H1 (cell line): Measurements from ENCODE around the gene PRPF18. TPM values are rescaled to one million over a fixed set of nuclear protein-coding genes. Genes with fewer than 3 reads are reported as not detected.

Experiments used
- CTCF ChIA-PET: fragments of 300-600 bp; sonication (Branson Sonifier 250); formaldehyde crosslinking; loops from one replicate; lab custom pipeline; 2021; ENCODE audit not compliant: partially characterized antibody; lab: Charles Lee
- POLR2A ChIA-PET: fragments of 300-600 bp; sonication (Branson Sonifier 250); formaldehyde crosslinking; loops from one replicate; lab custom pipeline; 2021; ENCODE audit warnings: inconsistent platforms; ENCODE audit not compliant: partially characterized antibody; lab: Charles Lee
- DNase-seq, 2 experiments: peaks; one replicate each; pipeline versions ENCODE4 v3.0.0 to v3.0.0-alpha.2; 2010 to 2022; ENCODE audit warnings: low spot score in 2 of 2, low read depth in 1 of 2, mixed read lengths in 1 of 2
- FAIRE-seq: peaks from 2 replicates; lab custom pipeline; 2011; peaks lifted over from hg19 to GRCh38; lab: Jason Lieb, UNC
- H2AFZ ChIP-seq: 2 replicates; pipeline ENCODE4 v1.8.1; 2012; ENCODE audit warnings: low read length, inconsistent platforms
- H2AK5ac ChIP-seq: 2 replicates; pipeline ENCODE4 v1.6.1; 2013; ENCODE audit warnings: low read depth, low read length
- H2BK120ac ChIP-seq: replicated peaks from 2 replicates; pipeline ENCODE3; 2013; ENCODE audit warnings: low read depth, low read length, inconsistent platforms
- H2BK12ac ChIP-seq: 2 replicates; pipeline ENCODE4 v1.6.1; 2013; ENCODE audit warnings: low read depth, low read length
- H2BK15ac ChIP-seq: 2 replicates; pipeline ENCODE4 v1.6.1; 2013; ENCODE audit warnings: low read length
- H2BK20ac ChIP-seq: 2 replicates; pipeline ENCODE4 v1.6.1; 2013; ENCODE audit warnings: low read length
- H2BK5ac ChIP-seq: 2 replicates; pipeline ENCODE4 v1.6.1; 2013; ENCODE audit warnings: low read depth, low read length
- H3K14ac ChIP-seq: 2 replicates; pipeline ENCODE4 v1.6.1; 2013; ENCODE audit warnings: inconsistent platforms; ENCODE audit not compliant: insufficient read length
- H3K18ac ChIP-seq: 2 replicates; pipeline ENCODE4 v1.6.1; 2013; ENCODE audit warnings: low read length; ENCODE audit errors: extremely low read depth
- H3K23ac ChIP-seq: 2 replicates; pipeline ENCODE4 v1.6.1; 2013; ENCODE audit warnings: inconsistent platforms; ENCODE audit not compliant: insufficient read length
- H3K23me2 ChIP-seq: 2 replicates; pipeline ENCODE4 v1.6.1; 2013; ENCODE audit warnings: low read depth, low read length
- H3K27ac ChIP-seq: 2 replicates; pipeline ENCODE4 v1.6.1; 2011; ENCODE audit warnings: low read depth, low read length, inconsistent platforms
- H3K27me3 ChIP-seq, 4 experiments: replicated peaks in 1 of 4; 1 replicate in 1 of 4; 2 replicates in 3 of 4; pipeline versions ENCODE4 v1.6.1 to v1.8.1; 2011 to 2013; ENCODE audit warnings: low read length in 3 of 4, mild to moderate bottlenecking in 3 of 4, inconsistent platforms in 2 of 4, mixed read lengths in 2 of 4, moderate library complexity in 1 of 4; ENCODE audit not compliant: control insufficient read depth in 3 of 4, insufficient read depth in 3 of 4; ENCODE audit errors: extremely low read depth in 1 of 4
- H3K36me3 ChIP-seq, 4 experiments: 2 replicates each; pipeline versions ENCODE4 v1.6.1 to v1.8.1; 2011 to 2013; ENCODE audit warnings: mild to moderate bottlenecking in 4 of 4, low read length in 3 of 4, moderate library complexity in 2 of 4, control low read depth in 1 of 4, inconsistent platforms in 1 of 4; ENCODE audit not compliant: insufficient read depth in 4 of 4, control insufficient read depth in 2 of 4
- H3K4ac ChIP-seq: replicated peaks from 2 replicates; pipeline ENCODE3; 2013; ENCODE audit warnings: low read length, low read depth, mixed read lengths, inconsistent platforms; ENCODE audit not compliant: insufficient read length
- H3K4me1 ChIP-seq, 4 experiments: replicated peaks in 1 of 4; 1 replicate in 1 of 4; 2 replicates in 3 of 4; pipeline versions ENCODE4 v1.6.1 to v1.8.1; 2011 to 2013; ENCODE audit warnings: low read length in 3 of 4, inconsistent platforms in 2 of 4, mixed read lengths in 1 of 4; ENCODE audit not compliant: insufficient read depth in 4 of 4, control insufficient read depth in 3 of 4
- H3K4me2 ChIP-seq, 2 experiments: 2 replicates each; pipeline versions ENCODE4 v1.6.1 to v1.8.1; 2011 to 2013; ENCODE audit warnings: low read depth in 2 of 2, low read length in 2 of 2, control low read depth in 1 of 2, inconsistent platforms in 1 of 2, mild to moderate bottlenecking in 1 of 2; ENCODE audit not compliant: insufficient read depth in 1 of 2
- H3K4me3 ChIP-seq, 4 experiments: fragments of 200-600, 300-600 bp in 1 of 4; sonication (generic), shearing (Covaris generic), sonication (Bioruptor Twin) in 1 of 4; 2 replicates each; pipeline versions ENCODE4 v1.5.1 to v1.8.1; 2011 to 2016; ENCODE audit warnings: low read length in 4 of 4, low read depth in 3 of 4, control low read depth in 2 of 4, inconsistent platforms in 2 of 4, mild to moderate bottlenecking in 2 of 4, mixed read lengths in 1 of 4, moderate library complexity in 1 of 4; ENCODE audit not compliant: insufficient read depth in 2 of 4; ENCODE audit errors: extremely low read depth in 1 of 4
- H3K56ac ChIP-seq: replicated peaks from 2 replicates; pipeline ENCODE3; 2013; ENCODE audit warnings: low read depth, mild to moderate bottlenecking, mixed read lengths, low read length, inconsistent platforms; ENCODE audit not compliant: insufficient read length
- H3K79me1 ChIP-seq: 2 replicates; pipeline ENCODE4 v1.6.1; 2013; ENCODE audit warnings: low read depth, low read length, control low read depth
- H3K79me2 ChIP-seq, 2 experiments: 2 replicates each; pipeline versions ENCODE4 v1.6.1 to v1.8.1; 2012 to 2013; ENCODE audit warnings: low read length in 2 of 2, mild to moderate bottlenecking in 2 of 2, inconsistent platforms in 1 of 2; ENCODE audit not compliant: insufficient read depth in 2 of 2, control insufficient read depth in 1 of 2
- H3K9ac ChIP-seq, 4 experiments: replicated peaks in 1 of 4; 1 replicate in 1 of 4; 2 replicates in 3 of 4; pipeline versions ENCODE4 v1.6.1 to v1.8.1; 2011 to 2013; ENCODE audit warnings: low read depth in 3 of 4, low read length in 3 of 4, control low read depth in 2 of 4, mild to moderate bottlenecking in 2 of 4, moderate library complexity in 2 of 4, inconsistent platforms in 1 of 4; ENCODE audit errors: extremely low read depth in 1 of 4
- H3K9me3 ChIP-seq, 2 experiments: 2 replicates each; pipeline versions ENCODE4 v1.6.1 to v1.8.1; 2012 to 2013; ENCODE audit warnings: mild to moderate bottlenecking in 2 of 2, moderate library complexity in 2 of 2, control low read depth in 1 of 2, inconsistent platforms in 1 of 2, low read depth in 1 of 2, low read length in 1 of 2, mixed read lengths in 1 of 2; ENCODE audit not compliant: insufficient read depth in 2 of 2
- H4K20me1 ChIP-seq, 2 experiments: replicated peaks in 1 of 2; 2 replicates each; pipeline versions ENCODE3 to v1.8.1; 2011 to 2013; ENCODE audit warnings: inconsistent platforms in 2 of 2, low read length in 2 of 2, mild to moderate bottlenecking in 1 of 2; ENCODE audit not compliant: insufficient read depth in 2 of 2, control insufficient read depth in 1 of 2
- H4K5ac ChIP-seq: 2 replicates; pipeline ENCODE4 v1.6.1; 2013; ENCODE audit warnings: low read length, low read depth, mixed read lengths, inconsistent platforms; ENCODE audit not compliant: insufficient read length
- H4K8ac ChIP-seq: 2 replicates; pipeline ENCODE4 v1.8.0; 2013; ENCODE audit warnings: mild to moderate bottlenecking, moderate library complexity, low read length, inconsistent platforms; ENCODE audit not compliant: insufficient read depth; ENCODE audit errors: extremely low read depth
- H4K91ac ChIP-seq: replicated peaks from 2 replicates; pipeline ENCODE3; 2013; ENCODE audit warnings: low read length, mixed read lengths, inconsistent platforms; ENCODE audit not compliant: insufficient read length
- BCL11A ChIP-seq, 2 experiments: IDR thresholded peaks; one replicate each; pipeline ENCODE4 v1.6.1; 2011; ENCODE audit warnings: low read depth in 2 of 2, low read length in 2 of 2, mild to moderate bottlenecking in 2 of 2
- CHD1 ChIP-seq: IDR thresholded peaks from 2 replicates; pipeline ENCODE4 v1.6.1; 2012; ENCODE audit warnings: low read depth, low read length, improper control_type of control experiment
- CREB1 ChIP-seq: IDR thresholded peaks from 2 replicates; pipeline ENCODE4 v1.6.1; 2012; ENCODE audit warnings: inconsistent platforms
- EP300 ChIP-seq, 2 experiments: IDR thresholded peaks; 1 replicate in 1 of 2; 2 replicates in 1 of 2; pipeline ENCODE4 v1.6.1; 2011 to 2012; ENCODE audit warnings: low read depth in 2 of 2, low read length in 2 of 2, mild to moderate bottlenecking in 2 of 2, borderline replicate concordance in 1 of 2, inconsistent platforms in 1 of 2, moderate library complexity in 1 of 2
- KDM1A ChIP-seq: fragments of 200-600, 300-600 bp; sonication (generic); IDR thresholded peaks from 2 replicates; pipeline ENCODE4 v1.7.1; 2016; ENCODE audit warnings: mild to moderate bottlenecking, low read length, borderline replicate concordance
- PHF8 ChIP-seq: fragments of 200-600 bp; sonication (generic); conservative IDR thresholded peaks from 2 replicates; pipeline ENCODE4 v1.7.1; 2012; ENCODE audit warnings: low read depth, mild to moderate bottlenecking, inconsistent platforms, low read length, moderate library complexity
- RFX5 ChIP-seq: IDR thresholded peaks from 2 replicates; pipeline ENCODE4 v1.6.1; 2011; ENCODE audit warnings: low read depth, low read length, improper control_type of control experiment, borderline replicate concordance
- RNF2 ChIP-seq: fragments of 200-900, 300-1000 bp; sonication (generic); IDR thresholded peaks from 2 replicates; pipeline ENCODE4 v1.7.1; 2016; ENCODE audit warnings: borderline replicate concordance, low read depth, mild to moderate bottlenecking, antibody characterized with exemption, low read length; ENCODE audit not compliant: poor library complexity, severe bottlenecking; ENCODE audit errors: missing control alignments
- RXRA ChIP-seq: IDR thresholded peaks from 2 replicates; pipeline ENCODE4 v1.6.1; 2011; ENCODE audit warnings: low read depth, mild to moderate bottlenecking, low read length, moderate library complexity; ENCODE audit not compliant: insufficient read depth
- SIRT6 ChIP-seq: IDR thresholded peaks from one replicate; pipeline ENCODE4 v1.7.1; 2012; ENCODE audit warnings: low read length, inconsistent platforms
- SUZ12 ChIP-seq: fragments of 200-600 bp; sonication (generic); IDR thresholded peaks from 2 replicates; pipeline ENCODE4 v1.6.1; 2012; ENCODE audit warnings: mild to moderate bottlenecking, inconsistent platforms, low read length, moderate library complexity, mixed read lengths
- TBP ChIP-seq: IDR thresholded peaks from 2 replicates; pipeline ENCODE4 v1.6.1; 2011; ENCODE audit warnings: low read depth, low read length, improper control_type of control experiment
- TCF12 ChIP-seq: IDR thresholded peaks from 2 replicates; pipeline ENCODE4 v1.6.1; 2011; ENCODE audit warnings: low read depth, mild to moderate bottlenecking, low read length
- WGBS, 2 experiments: shearing (Covaris generic) in 1 of 2; methylation state at CpG; one replicate each; pipeline versions ENCODE4 v1.1.6 to v1.1.7; 2013 to 2015; ENCODE audit warnings: low lambda C conversion rate in 2 of 2, mixed read lengths in 2 of 2, inconsistent platforms in 1 of 2, low coverage in 1 of 2, missing lambda C conversion rate in 1 of 2; ENCODE audit not compliant: insufficient replicate concordance in 2 of 2, insufficient coverage in 1 of 2, insufficient read length in 1 of 2; ENCODE audit errors: extremely low coverage in 1 of 2, missing lambda C conversion rate in 1 of 2; 5-methylcytosine and 5-hydroxymethylcytosine counted together
- polyA plus RNA-seq, 7 experiments: library from polyadenylated mRNA; depleted of rRNA in 3 of 7; stranded (reverse) in 5 of 7; unstranded in 2 of 7; fragments of >200 nt in 5 of 7; fragments of 200-250 nt in 2 of 7; gene quantifications; 1 replicate in 5 of 7; 2 replicates in 1 of 7; 4 replicates in 1 of 7; pipeline versions ENCODE4 v1.2.1 to v1.2.3, GENCODE V29; 2011 to 2013; ENCODE audit warnings: missing spikeins in 2 of 7, mixed read lengths in 2 of 7
- total RNA-seq: library from RNA; stranded (reverse); fragmentation: NEBNext Ultra II Directional; extraction: Animal tissue kit (Norgen Biotek cat#: 25700); gene quantifications from 2 replicates; pipeline ENCODE4 v1.2.1, GENCODE V29; 2021

The PRPF18 gene
- total and polyA plus RNA-seq, 2 of the 8 experiments (the other 6 are each of a cell fraction or from before 2014, with no cell fraction given), result 3.8 to 12.6 TPM

- ChIA-PET POLR2A (no interaction called here), CTCF (interaction anchor here (1.0 to 1.3 kb wide), 4 partner anchors 9 to 292 kb away, joined by 3 to 4 read pairs (median 4); no protein-coding TSS in a partner anchor)
- Histone ChIP-seq H3K9ac (no peak overlapping the region), H3K79me2 (no peaks in the 10 kb centered on the region), H3K27me3 (no peaks in the 10 kb centered on the region), H3K23ac (no peak overlapping the region), H2BK20ac (no peak overlapping the region), H3K4me1 (peaks cover 0 to 5% (median 2%) of the 10 kb centered on the region in 4 experiments; a peak in 2 of 7 replicates), H4K8ac (no peak overlapping the region), H3K4me2 (no peak overlapping the region), H3K36me3 (peaks cover 0 to 11% (median 5%) of the 10 kb centered on the region in 4 experiments; a peak in 4 of 8 replicates), H3K4ac (no peak overlapping the region), H2BK120ac (no peak overlapping the region), H2AK5ac (no peak overlapping the region), H3K4me3 (no peak overlapping the region), H3K14ac (no peak overlapping the region), H2BK5ac (no peak overlapping the region), H2AFZ (no peak overlapping the region), H4K5ac (no peak overlapping the region), H4K20me1 (no peaks in the 10 kb centered on the region), H3K23me2 (no peaks in the 10 kb centered on the region), H3K56ac (no peak overlapping the region), H3K9me3 (no peaks in the 10 kb centered on the region), H3K27ac (no peak overlapping the region), H3K18ac (no peak overlapping the region), H2BK15ac (no peak overlapping the region), H2BK12ac (no peak overlapping the region), H3K79me1 (no peaks in the 10 kb centered on the region), H4K91ac (no peak overlapping the region)
- 76% methylated on average over 8 of the region's 8 CpGs; no CpG with 5 or more reads in 1 of the 2 experiments for WGBS, 2 experiments
- FAIRE-seq (no peak), DNase-seq (no peak)
- TF ChIP-seq RFX5 (no peak), BCL11A (IDR thresholded peaks at IDR 0.05; ENCODE audit: low read depth in 2 of 2, low read length in 2 of 2) (no peak), SIRT6 (no peak), TCF12 (no peak), RXRA (no peak), TBP (no peak), CHD1 (no peak), RNF2 (no peak), EP300 (IDR thresholded peaks at IDR 0.05; ENCODE audit: borderline replicate concordance in 1 of 2, low read depth in 2 of 2, low read length in 2 of 2) (no peak), KDM1A (no peak), PHF8 (no peak), CREB1 (no peak), SUZ12 (no peak)
These were observed 21.6 kb downstream of the PRPF18 start for GRCh38 chr10:13608246-13608853.
